KMS-11 (cell line): Measurements from ENCODE around the gene CGAS.

Source experiments
- H2AFZ ChIP-seq: fragments of 200-600 bp; sonication (generic); 2 replicates; pipeline ENCODE4 v1.6.1; 2016; ENCODE audit warnings: antibody characterized with exemption, mixed run types, low read depth
- H3K27ac ChIP-seq: fragments of 200-600 bp; sonication (generic); 2 replicates; pipeline ENCODE4 v1.6.1; 2016; ENCODE audit warnings: mild to moderate bottlenecking, mixed run types
- H3K27me3 ChIP-seq: fragments of 200-600 bp; sonication (generic); 2 replicates; pipeline ENCODE4 v1.6.1; 2017; ENCODE audit warnings: mild to moderate bottlenecking, low read depth, mixed run types, moderate library complexity; ENCODE audit not compliant: insufficient read depth
- H3K36me3 ChIP-seq: fragments of 200-600 bp; sonication (generic); 2 replicates; pipeline ENCODE4 v1.6.1; 2017; ENCODE audit warnings: mild to moderate bottlenecking, mixed run types; ENCODE audit not compliant: insufficient read depth
- H3K4me1 ChIP-seq: fragments of 200-600 bp; sonication (generic); 2 replicates; pipeline ENCODE4 v1.6.1; 2016; ENCODE audit warnings: mild to moderate bottlenecking, low read depth, mixed run types; ENCODE audit not compliant: poor library complexity, severe bottlenecking
- H3K4me2 ChIP-seq: fragments of 200-600 bp; sonication (generic); 2 replicates; pipeline ENCODE4 v1.7.0; 2016; ENCODE audit warnings: mild to moderate bottlenecking, mixed run types
- H3K4me3 ChIP-seq: fragments of 200-600 bp; sonication (generic); IDR thresholded peaks from 2 replicates; pipeline ENCODE4 v1.6.1; 2017; ENCODE audit warnings: low read depth, low read length, mixed read lengths; ENCODE audit not compliant: insufficient read depth
- H3K79me2 ChIP-seq: fragments of 200-600 bp; sonication (generic); 2 replicates; pipeline ENCODE4 v1.6.1; 2016; ENCODE audit warnings: low read depth, mixed run types; ENCODE audit not compliant: insufficient read depth
- H3K9ac ChIP-seq: fragments of 200-600 bp; sonication (generic); 2 replicates; pipeline ENCODE4 v1.6.1; 2016; ENCODE audit warnings: mild to moderate bottlenecking, mixed run types
- H4K20me1 ChIP-seq: fragments of 200-600 bp; sonication (generic); 2 replicates; pipeline ENCODE4 v1.6.1; 2016; ENCODE audit warnings: mild to moderate bottlenecking, mixed run types; ENCODE audit not compliant: insufficient read depth
- CTCF ChIP-seq: fragments of 200-600 bp; sonication (generic); conservative IDR thresholded peaks from 2 replicates; pipeline ENCODE4 v1.6.1; 2017; ENCODE audit warnings: low read depth, mild to moderate bottlenecking, antibody characterized with exemption, low read length, moderate library complexity, mixed read lengths

CGAS gene

GRCh38 chr6:73421534-73421933, 30.6 kb downstream of the CGAS start:
- no peak for TF ChIP-seq CTCF
- Histone ChIP-seq H3K9ac (no peak overlapping the region), H3K79me2 (no peaks in the 10 kb centered on the region), H2AFZ (no peak overlapping the region), H3K27ac (no peak overlapping the region), H3K4me2 (no peak overlapping the region), H3K4me1 (peaks cover 44% of the 10 kb centered on the region), H3K4me3 (no peak overlapping the region), H3K27me3 (no peaks in the 10 kb centered on the region), H3K36me3 (peaks cover 11% of the 10 kb centered on the region; the same call in 1 of the 2 replicates), H4K20me1 (no peaks in the 10 kb centered on the region)

GRCh38 chr6:73418081-73418741, 33.9 kb downstream of the CGAS start:
- Histone ChIP-seq H3K79me2 (no peaks in the 10 kb centered on the region), H3K9ac (no peak overlapping the region), H2AFZ (no peak overlapping the region), H3K4me2 (no peak overlapping the region), H3K4me3 (no peak overlapping the region), H4K20me1 (no peaks in the 10 kb centered on the region), H3K27me3 (no peaks in the 10 kb centered on the region), H3K27ac (no peak overlapping the region), H3K36me3 (peaks cover under 1% of the 10 kb centered on the region; the same call in 1 of the 2 replicates), H3K4me1 (peaks cover 31% of the 10 kb centered on the region)
- TF ChIP-seq CTCF, result no peak

GRCh38 chr6:73413102-73413501, 39.0 kb downstream of the CGAS start:
- H3K36me3 ChIP-seq, result no peaks in the 10 kb centered on the region
- no peak overlapping the region for H3K4me2 ChIP-seq
- H3K27me3 ChIP-seq, result no peaks in the 10 kb centered on the region
- no peak overlapping the region for H3K27ac ChIP-seq
- TF ChIP-seq CTCF, result no peak
- H3K9ac ChIP-seq, result no peak overlapping the region
- no peak overlapping the region for H2AFZ ChIP-seq
- H3K4me1 ChIP-seq, result no peaks in the 10 kb centered on the region
- H4K20me1 ChIP-seq, result no peaks in the 10 kb centered on the region
- no peak overlapping the region for H3K4me3 ChIP-seq
- no peaks in the 10 kb centered on the region for H3K79me2 ChIP-seq

- Histone ChIP-seq H3K79me2 (no peaks in the 10 kb centered on the region), H3K9ac (no peak overlapping the region), H3K4me2 (no peak overlapping the region), H3K4me3 (no peak overlapping the region), H3K27me3 (no peaks in the 10 kb centered on the region), H3K36me3 (no peaks in the 10 kb centered on the region), H2AFZ (no peak overlapping the region), H3K4me1 (no peaks in the 10 kb centered on the region), H3K27ac (no peak overlapping the region), H4K20me1 (no peaks in the 10 kb centered on the region)
- no peak for TF ChIP-seq CTCF
These were observed 42.7 kb downstream of the CGAS start for GRCh38 chr6:73409395-73409794.
